Measurements from ENCODE around the gene FBXO40.

The FBXO40 gene

DNA sequence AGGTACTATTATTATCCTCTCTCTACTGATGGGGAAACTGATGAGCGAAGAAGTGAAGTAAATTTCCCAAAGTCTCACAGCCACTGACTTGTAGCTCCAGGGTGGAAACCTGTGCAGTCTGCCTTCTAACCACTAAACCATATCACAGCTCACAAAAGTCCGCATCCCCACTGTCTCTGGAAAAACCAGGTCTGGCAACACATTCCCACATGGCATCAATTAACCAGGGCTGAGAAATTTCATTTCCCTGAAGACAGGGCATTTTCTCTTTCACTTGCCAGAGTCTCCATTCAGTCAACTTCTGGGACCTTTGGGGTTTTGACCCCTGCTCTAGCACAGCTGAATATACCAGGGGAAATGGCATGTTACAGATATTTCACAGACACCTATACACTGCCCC is 26.5 kb downstream of the FBXO40 start:
- CTCF ChIA-PET, result no interaction called here
- DNase-seq, result no peak
- Histone ChIP-seq H3K27me3 (replicated peaks in 2 of 5; ENCODE audit: control insufficient read depth in 4 of 5, insufficient read depth in 5 of 5, low read length in 4 of 5) (peaks cover 0 to 3% (median 2%) of the 10 kb centered on the region in 5 experiments), H3K9me3 (ENCODE audit: control extremely low read depth in 1 of 5, control insufficient read depth in 4 of 5, insufficient read depth in 2 of 5, low read depth in 1 of 5, low read length in 4 of 5) (no peaks in the 10 kb centered on the region), H3K36me3 (ENCODE audit: control insufficient read depth in 4 of 4, insufficient read depth in 4 of 4, low read length in 3 of 4) (no peaks in the 10 kb centered on the region), H3K4me1 (ENCODE audit: control extremely low read depth in 1 of 4, control insufficient read depth in 4 of 4, insufficient read depth in 4 of 4, low read length in 3 of 4) (no peaks in the 10 kb centered on the region), H3K27ac (ENCODE audit: insufficient read depth in 1 of 2, low read depth in 1 of 2, low read length in 2 of 2, poor library complexity in 1 of 2, severe bottlenecking in 2 of 2) (no peak overlapping the region), H3K4me3 (ENCODE audit: control insufficient read depth in 1 of 7, extremely low read depth in 1 of 7, insufficient read depth in 4 of 7, low read depth in 2 of 7, low read length in 6 of 7) (no peak overlapping the region)
- POLR2A ChIA-PET, result no interaction called here
- 100% methylated on average over 1 of the region's 2 CpGs for WGBS (ENCODE audit: insufficient coverage)

DNA sequence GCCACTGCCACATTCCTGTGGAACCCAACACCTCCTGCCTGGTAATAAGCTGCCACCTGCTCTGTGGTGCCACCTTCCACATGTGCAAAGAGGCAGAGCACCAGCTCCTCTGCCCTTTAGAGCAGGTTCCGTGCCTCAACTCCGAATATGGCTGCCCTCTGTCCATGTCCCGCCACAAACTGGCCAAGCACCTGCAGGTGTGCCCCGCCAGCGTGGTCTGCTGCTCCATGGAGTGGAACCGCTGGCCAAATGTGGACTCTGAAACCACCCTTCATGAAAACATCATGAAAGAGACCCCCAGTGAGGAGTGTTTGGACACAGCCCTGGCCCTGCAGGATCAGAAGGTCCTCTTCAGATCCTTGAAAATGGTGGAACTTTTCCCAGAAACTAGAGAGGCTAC is 28.3 kb downstream of the FBXO40 start:
- no peak for DNase-seq
- H3K36me3 ChIP-seq (ENCODE audit: control insufficient read depth in 4 of 4, insufficient read depth in 4 of 4, low read length in 3 of 4), result no peaks in the 10 kb centered on the region
- H3K9me3 ChIP-seq (ENCODE audit: control extremely low read depth in 1 of 5, control insufficient read depth in 4 of 5, insufficient read depth in 2 of 5, low read depth in 1 of 5, low read length in 4 of 5), result no peaks in the 10 kb centered on the region
- H3K4me3 ChIP-seq (ENCODE audit: control insufficient read depth in 1 of 7, extremely low read depth in 1 of 7, insufficient read depth in 4 of 7, low read depth in 2 of 7, low read length in 6 of 7), result no peak overlapping the region
- H3K4me1 ChIP-seq (ENCODE audit: control extremely low read depth in 1 of 4, control insufficient read depth in 4 of 4, insufficient read depth in 4 of 4, low read length in 3 of 4), result no peaks in the 10 kb centered on the region
- POLR2A ChIA-PET, result no interaction called here
- CTCF ChIA-PET, result no interaction called here
- peaks cover 0 to 3% (median 2%) of the 10 kb centered on the region in 5 experiments for H3K27me3 ChIP-seq (replicated peaks in 2 of 5; ENCODE audit: control insufficient read depth in 4 of 5, insufficient read depth in 5 of 5, low read length in 4 of 5)
- no peak overlapping the region for H3K27ac ChIP-seq (ENCODE audit: insufficient read depth in 1 of 2, low read depth in 1 of 2, low read length in 2 of 2, poor library complexity in 1 of 2, severe bottlenecking in 2 of 2)
- 97% methylated on average over 6 of the region's 6 CpGs for WGBS (ENCODE audit: insufficient coverage)

DNA sequence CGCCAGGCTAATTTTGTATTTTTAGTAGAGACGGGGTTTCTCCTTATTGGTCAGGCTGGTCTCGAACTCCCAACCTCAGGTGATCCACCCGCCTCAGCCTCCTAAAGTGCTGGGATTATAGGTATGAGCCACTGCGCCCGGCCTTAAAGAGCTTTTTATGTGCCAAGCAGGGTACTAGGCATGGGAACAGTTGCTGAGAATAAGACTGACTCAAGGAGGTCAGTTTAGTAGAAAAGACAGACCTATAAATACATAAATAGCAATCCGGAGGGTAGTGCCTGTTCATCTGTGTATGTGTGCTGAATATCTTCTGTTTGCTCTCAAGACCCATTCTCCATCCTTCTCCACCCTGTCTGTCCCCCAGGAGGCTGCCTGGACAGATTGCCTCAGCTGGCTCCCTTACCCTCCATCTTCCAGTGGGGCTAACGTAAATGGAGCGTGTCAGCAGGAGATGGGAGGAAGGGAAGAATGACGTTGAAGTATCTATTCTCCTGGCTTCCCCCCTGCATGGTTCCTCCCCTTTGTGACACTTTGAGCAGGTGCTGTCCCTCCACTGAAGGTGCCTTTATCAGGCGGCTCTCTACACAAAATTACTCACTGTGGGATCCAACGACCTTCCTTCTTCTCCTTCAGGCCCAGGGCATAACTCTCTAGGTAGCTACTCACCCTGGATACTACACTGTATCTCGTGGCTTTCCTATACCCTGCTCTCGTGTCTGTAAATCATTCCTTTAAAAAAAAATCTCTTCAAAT is 31.1 kb downstream of the FBXO40 start:
- CTCF ChIA-PET, result no interaction called here
- no peak for DNase-seq
- no peak overlapping the region for H3K27ac ChIP-seq (ENCODE audit: insufficient read depth in 1 of 2, low read depth in 1 of 2, low read length in 2 of 2, poor library complexity in 1 of 2, severe bottlenecking in 2 of 2)
- POLR2A ChIA-PET, result no interaction called here
- H3K36me3 ChIP-seq (ENCODE audit: control insufficient read depth in 4 of 4, insufficient read depth in 4 of 4, low read length in 3 of 4), result peaks cover 0 to 2% (median 0%) of the 10 kb centered on the region in 4 experiments
- no peaks in the 10 kb centered on the region for H3K9me3 ChIP-seq (ENCODE audit: control extremely low read depth in 1 of 5, control insufficient read depth in 4 of 5, insufficient read depth in 2 of 5, low read depth in 1 of 5, low read length in 4 of 5)
- WGBS (ENCODE audit: insufficient coverage), result 88% methylated on average over 11 of the region's 14 CpGs
- no peaks in the 10 kb centered on the region for H3K4me1 ChIP-seq (ENCODE audit: control extremely low read depth in 1 of 4, control insufficient read depth in 4 of 4, insufficient read depth in 4 of 4, low read length in 3 of 4)
- no peak overlapping the region for H3K4me3 ChIP-seq (ENCODE audit: control insufficient read depth in 1 of 7, extremely low read depth in 1 of 7, insufficient read depth in 4 of 7, low read depth in 2 of 7, low read length in 6 of 7)
- H3K27me3 ChIP-seq (replicated peaks in 2 of 5; ENCODE audit: control insufficient read depth in 4 of 5, insufficient read depth in 5 of 5, low read length in 4 of 5), result peaks cover 0 to 3% (median 2%) of the 10 kb centered on the region in 5 experiments

- CTCF ChIA-PET, result no interaction called here
- Histone ChIP-seq H3K4me1 (ENCODE audit: control extremely low read depth in 1 of 4, control insufficient read depth in 4 of 4, insufficient read depth in 4 of 4, low read length in 3 of 4) (no peaks in the 10 kb centered on the region), H3K36me3 (ENCODE audit: control insufficient read depth in 4 of 4, insufficient read depth in 4 of 4, low read length in 3 of 4) (peaks cover 0 to 16% (median 8%) of the 10 kb centered on the region in 4 experiments), H3K4me3 (ENCODE audit: control insufficient read depth in 1 of 7, extremely low read depth in 1 of 7, insufficient read depth in 4 of 7, low read depth in 2 of 7, low read length in 6 of 7) (no peak overlapping the region), H3K27ac (ENCODE audit: insufficient read depth in 1 of 2, low read depth in 1 of 2, low read length in 2 of 2, poor library complexity in 1 of 2, severe bottlenecking in 2 of 2) (no peak overlapping the region), H3K27me3 (replicated peaks in 2 of 5; ENCODE audit: control insufficient read depth in 4 of 5, insufficient read depth in 5 of 5, low read length in 4 of 5) (no peaks in the 10 kb centered on the region), H3K9me3 (ENCODE audit: control extremely low read depth in 1 of 5, control insufficient read depth in 4 of 5, insufficient read depth in 2 of 5, low read depth in 1 of 5, low read length in 4 of 5) (no peaks in the 10 kb centered on the region)
- DNase-seq, result no peak
- WGBS (ENCODE audit: insufficient coverage), result 100% methylated on average over 3 of the region's 4 CpGs
- POLR2A ChIA-PET, result no interaction called here
Measured at GRCh38 chr3:121626495-121626894, 33.3 kb downstream of the FBXO40 start.

- Histone ChIP-seq H3K27me3 (replicated peaks in 2 of 5; ENCODE audit: control insufficient read depth in 4 of 5, insufficient read depth in 5 of 5, low read length in 4 of 5) (no peaks in the 10 kb centered on the region), H3K27ac (ENCODE audit: insufficient read depth in 1 of 2, low read depth in 1 of 2, low read length in 2 of 2, poor library complexity in 1 of 2, severe bottlenecking in 2 of 2) (no peak overlapping the region), H3K4me1 (ENCODE audit: control extremely low read depth in 1 of 4, control insufficient read depth in 4 of 4, insufficient read depth in 4 of 4, low read length in 3 of 4) (no peaks in the 10 kb centered on the region), H3K4me3 (ENCODE audit: control insufficient read depth in 1 of 7, extremely low read depth in 1 of 7, insufficient read depth in 4 of 7, low read depth in 2 of 7, low read length in 6 of 7) (no peak overlapping the region), H3K9me3 (ENCODE audit: control extremely low read depth in 1 of 5, control insufficient read depth in 4 of 5, insufficient read depth in 2 of 5, low read depth in 1 of 5, low read length in 4 of 5) (no peaks in the 10 kb centered on the region), H3K36me3 (ENCODE audit: control insufficient read depth in 4 of 4, insufficient read depth in 4 of 4, low read length in 3 of 4) (peaks cover 0 to 23% (median 11%) of the 10 kb centered on the region in 4 experiments)
- ChIA-PET CTCF (no interaction called here), POLR2A (no interaction called here)
- DNase-seq, result no peak
- WGBS (ENCODE audit: insufficient coverage), result 100% methylated on average over 3 of the region's 4 CpGs
Measured at GRCh38 chr3:121627211-121627610, 34.0 kb downstream of the FBXO40 start.

GRCh38 chr3:121627622-121628021 is 34.4 kb downstream of the FBXO40 start:
- CTCF ChIA-PET, result no interaction called here
- no peak overlapping the region for H3K27ac ChIP-seq (ENCODE audit: insufficient read depth in 1 of 2, low read depth in 1 of 2, low read length in 2 of 2, poor library complexity in 1 of 2, severe bottlenecking in 2 of 2)
- POLR2A ChIA-PET, result no interaction called here
- H3K36me3 ChIP-seq (ENCODE audit: control insufficient read depth in 4 of 4, insufficient read depth in 4 of 4, low read length in 3 of 4), result peaks cover 0 to 27% (median 14%) of the 10 kb centered on the region in 4 experiments
- WGBS (ENCODE audit: insufficient coverage), result 100% methylated on average over 1 of the region's 3 CpGs
- no peak for DNase-seq
- no peaks in the 10 kb centered on the region for H3K4me1 ChIP-seq (ENCODE audit: control extremely low read depth in 1 of 4, control insufficient read depth in 4 of 4, insufficient read depth in 4 of 4, low read length in 3 of 4)
- no peaks in the 10 kb centered on the region for H3K27me3 ChIP-seq (replicated peaks in 2 of 5; ENCODE audit: control insufficient read depth in 4 of 5, insufficient read depth in 5 of 5, low read length in 4 of 5)
- no peaks in the 10 kb centered on the region for H3K9me3 ChIP-seq (ENCODE audit: control extremely low read depth in 1 of 5, control insufficient read depth in 4 of 5, insufficient read depth in 2 of 5, low read depth in 1 of 5, low read length in 4 of 5)
- H3K4me3 ChIP-seq (ENCODE audit: control insufficient read depth in 1 of 7, extremely low read depth in 1 of 7, insufficient read depth in 4 of 7, low read depth in 2 of 7, low read length in 6 of 7), result no peak overlapping the region

DNA sequence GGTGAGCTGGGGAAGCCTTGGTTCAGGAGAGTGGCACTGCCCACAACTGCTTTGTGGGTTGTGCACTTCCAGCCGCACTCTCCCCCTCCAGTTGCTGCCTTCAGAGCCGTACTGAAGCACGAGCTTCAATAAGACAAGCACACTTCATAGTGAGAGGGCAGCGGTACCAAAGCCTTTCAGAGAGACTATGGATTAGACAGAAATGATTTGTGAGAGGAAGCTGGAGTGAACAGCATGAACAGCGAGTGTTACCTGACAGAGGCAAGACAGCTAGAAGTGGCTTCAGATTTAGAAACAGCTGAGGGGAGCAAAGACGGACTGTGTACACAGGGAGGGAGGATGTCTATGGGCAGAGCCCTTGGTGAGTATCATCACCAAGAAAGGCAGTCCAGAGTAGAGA is 36.4 kb downstream of the FBXO40 start:
- no peaks in the 10 kb centered on the region for H3K27me3 ChIP-seq (replicated peaks in 2 of 5; ENCODE audit: control insufficient read depth in 4 of 5, insufficient read depth in 5 of 5, low read length in 4 of 5)
- no peak overlapping the region for H3K4me3 ChIP-seq (ENCODE audit: control insufficient read depth in 1 of 7, extremely low read depth in 1 of 7, insufficient read depth in 4 of 7, low read depth in 2 of 7, low read length in 6 of 7)
- no peaks in the 10 kb centered on the region for H3K4me1 ChIP-seq (ENCODE audit: control extremely low read depth in 1 of 4, control insufficient read depth in 4 of 4, insufficient read depth in 4 of 4, low read length in 3 of 4)
- no peaks in the 10 kb centered on the region for H3K9me3 ChIP-seq (ENCODE audit: control extremely low read depth in 1 of 5, control insufficient read depth in 4 of 5, insufficient read depth in 2 of 5, low read depth in 1 of 5, low read length in 4 of 5)
- H3K27ac ChIP-seq (ENCODE audit: insufficient read depth in 1 of 2, low read depth in 1 of 2, low read length in 2 of 2, poor library complexity in 1 of 2, severe bottlenecking in 2 of 2), result no peak overlapping the region
- no peak for DNase-seq
- WGBS (ENCODE audit: insufficient coverage), result 100% methylated on average over 6 of the region's 6 CpGs
- peaks cover 4 to 43% (median 26%) of the 10 kb centered on the region in 4 experiments for H3K36me3 ChIP-seq (ENCODE audit: control insufficient read depth in 4 of 4, insufficient read depth in 4 of 4, low read length in 3 of 4)
- ChIA-PET CTCF (no interaction called here), POLR2A (no interaction called here)
